Measurements from ENCODE around the gene ARHGAP31. TPM values are rescaled to one million over a fixed set of nuclear protein-coding genes. Genes with fewer than 3 reads are reported as not detected.

Gene ARHGAP31
- total and polyA plus RNA-seq, 2 of the 8 experiments (the other 6 are each of a cell fraction or from before 2014, with no cell fraction given) = 1.1 to 7.6 TPM

- TF ChIP-seq CBX5 (IDR thresholded peaks at IDR 0.05; ENCODE audit: low read depth, low read length) (no peak), NANOG (IDR thresholded peaks at IDR 0.05; ENCODE audit: insufficient read depth, low read depth, low read length, poor library complexity, severe bottlenecking) (no peak), RFX5 (IDR thresholded peaks at IDR 0.05; ENCODE audit: borderline replicate concordance, low read depth, low read length) (no peak), E2F6 (IDR thresholded peaks at IDR 0.05) (no peak), JUND (IDR thresholded peaks at IDR 0.05; ENCODE audit: low read length) (no peak), RBBP5 (IDR thresholded peaks at IDR 0.05; ENCODE audit: borderline replicate concordance, low read depth, low read length) (no peak)
Measured at GRCh38 chr3:119308355-119308754, 14.2 kb downstream of the ARHGAP31 start (continued).

Measured in H1 (cell line).